GM19351 (cell line): ENCODE data around the gene THEMIS2.

Experiments used
- ATAC-seq: cut with Tn5 transposase; IDR thresholded peaks from one replicate; pipeline ENCODE4 v1.9.1; 2021; ENCODE audit warnings: mild to moderate bottlenecking, moderate library complexity; ENCODE audit not compliant: unreplicated experiment

The THEMIS2 gene

GRCh38 chr1:27885114-27885528, 12.8 kb downstream of the THEMIS2 start:
- no peak for ATAC-seq

GRCh38 chr1:27885621-27886352, 13.4 kb downstream of the THEMIS2 start:
- no peak for ATAC-seq

- ATAC-seq: no peak
These were observed 14.0 kb downstream of the THEMIS2 start for GRCh38 chr1:27886353-27886679.

- no peak for ATAC-seq
These were observed 14.4 kb downstream of the THEMIS2 start for GRCh38 chr1:27886744-27887143.

- ATAC-seq: no peak
These were observed 15.1 kb downstream of the THEMIS2 start for GRCh38 chr1:27887215-27888021.

- ATAC-seq: no peak
These were observed 17.2 kb downstream of the THEMIS2 start for GRCh38 chr1:27889506-27889905.

GRCh38 chr1:27891196-27891889, 19.0 kb downstream of the THEMIS2 start:
- no peak for ATAC-seq

GRCh38 chr1:27894521-27894920, 22.2 kb downstream of the THEMIS2 start:
- ATAC-seq: no peak

GRCh38 chr1:27906759-27907158, 34.4 kb downstream of the THEMIS2 start:
- ATAC-seq: no peak

- no peak for ATAC-seq
These were observed 40.1 kb downstream of the THEMIS2 start for GRCh38 chr1:27912429-27912828.

- no peak for ATAC-seq
These were observed 42.8 kb downstream of the THEMIS2 start for GRCh38 chr1:27915082-27915575.

- no peak for ATAC-seq
These were observed 49.9 kb downstream of the THEMIS2 start for GRCh38 chr1:27922272-27922671.

- no peak for ATAC-seq
These were observed 56.0 kb downstream of the THEMIS2 start for GRCh38 chr1:27928216-27928954.

- no peak for ATAC-seq
These were observed 58.8 kb downstream of the THEMIS2 start for GRCh38 chr1:27931184-27931583.

GRCh38 chr1:27931759-27932158, 59.4 kb downstream of the THEMIS2 start:
- no peak for ATAC-seq

- ATAC-seq: no peak
These were observed 62.6 kb downstream of the THEMIS2 start, which contains the start of gene SMPDL3B for GRCh38 chr1:27934818-27935549. TSS of gene SMPDL3B (plus strand) at chr1:27935000. CDS start at chr1:27935184, 184 bp downstream.

- no peak for ATAC-seq
These were observed 63.4 kb downstream of the THEMIS2 start for GRCh38 chr1:27935721-27936120.
